HG02840 (cell line): Measurements from ENCODE around the gene ATP8A2.
A peak's percentile ranks its signal among the peaks of the same experiment; 100 is the strongest.

ENCODE experiments used
- ATAC-seq: cut with Tn5 transposase; IDR thresholded peaks from one replicate; pipeline ENCODE4 v1.9.1; 2021; ENCODE audit warnings: mild to moderate bottlenecking, moderate library complexity, moderate number of reproducible peaks; ENCODE audit not compliant: unreplicated experiment, low FRiP score

ATP8A2 gene

GRCh38 chr13:25840931-25841330, 469.2 kb downstream of the ATP8A2 start:
- ATAC-seq = no peak

- no peak for ATAC-seq
Observed at GRCh38 chr13:25843692-25844091, 471.9 kb downstream of the ATP8A2 start.

GRCh38 chr13:25844559-25845434, 473.0 kb downstream of the ATP8A2 start:
- no peak for ATAC-seq

- ATAC-seq = no peak
Observed at GRCh38 chr13:25846222-25846984, 474.6 kb downstream of the ATP8A2 start.

GRCh38 chr13:25847145-25847544, 475.4 kb downstream of the ATP8A2 start:
- ATAC-seq = peak; percentile 64

GRCh38 chr13:25847635-25848626, 476.2 kb downstream of the ATP8A2 start:
- no peak for ATAC-seq

- no peak for ATAC-seq
Observed at GRCh38 chr13:25848812-25849745, 477.3 kb downstream of the ATP8A2 start.

- ATAC-seq = no peak
Observed at GRCh38 chr13:25857830-25858229, 486.1 kb downstream of the ATP8A2 start.

- no peak for ATAC-seq
Observed at GRCh38 chr13:25859528-25859927, 487.8 kb downstream of the ATP8A2 start.

- ATAC-seq = no peak
Observed at GRCh38 chr13:25860265-25860664, 488.5 kb downstream of the ATP8A2 start.

- no peak for ATAC-seq
Observed at GRCh38 chr13:25860862-25861261, 489.1 kb downstream of the ATP8A2 start.

- ATAC-seq = no peak
Observed at GRCh38 chr13:25862156-25862555, 490.4 kb downstream of the ATP8A2 start.

- no peak for ATAC-seq
Observed at GRCh38 chr13:25864116-25864515, 492.3 kb downstream of the ATP8A2 start.

- ATAC-seq = no peak
Observed at GRCh38 chr13:25864936-25865335, 493.2 kb downstream of the ATP8A2 start.

- no peak for ATAC-seq
Observed at GRCh38 chr13:25865391-25865790, 493.6 kb downstream of the ATP8A2 start.

- ATAC-seq = no peak
Observed at GRCh38 chr13:25867038-25867437, 495.3 kb downstream of the ATP8A2 start.

GRCh38 chr13:25868490-25868889, 496.7 kb downstream of the ATP8A2 start:
- no peak for ATAC-seq

- ATAC-seq = no peak
Observed at GRCh38 chr13:25869941-25870340, 498.2 kb downstream of the ATP8A2 start.

GRCh38 chr13:25871389-25872125, 499.8 kb downstream of the ATP8A2 start:
- ATAC-seq = no peak
